Keratinocyte (primary cell): ENCODE results near the gene RIT2. TPM values are rescaled to one million over a fixed set of nuclear protein-coding genes. Genes with fewer than 3 reads are reported as not detected.

Experiments used
- DNase-seq: peaks from one replicate; pipeline ENCODE4 v3.0.0-alpha.2; 2011; ENCODE audit warnings: low read depth, missing footprints, low spot score
- FAIRE-seq: peaks from 2 replicates; lab custom pipeline; 2011; peaks lifted over from hg19 to GRCh38; lab: Jason Lieb, UNC
- H2AFZ ChIP-seq: 2 replicates; pipeline ENCODE4 v1.6.0; 2012; ENCODE audit warnings: low read length, control low read depth, inconsistent platforms; ENCODE audit not compliant: control insufficient read depth
- H3K27ac ChIP-seq: 2 replicates; pipeline ENCODE4 v1.5.1; 2011; ENCODE audit warnings: low read length; ENCODE audit not compliant: control insufficient read depth, insufficient read depth
- H3K27me3 ChIP-seq: 3 replicates; pipeline ENCODE4 v1.6.0; 2011; ENCODE audit warnings: low read length; ENCODE audit not compliant: control insufficient read depth, insufficient read depth; ENCODE audit errors: extremely low read depth
- H3K36me3 ChIP-seq, 2 experiments: 2 replicates in 1 of 2; 3 replicates in 1 of 2; pipeline ENCODE4 v1.5.1; 2011; ENCODE audit warnings: low read length in 2 of 2, mild to moderate bottlenecking in 1 of 2; ENCODE audit not compliant: control insufficient read depth in 2 of 2, insufficient read depth in 2 of 2; ENCODE audit errors: extremely low read depth in 1 of 2
- H3K4me1 ChIP-seq: 3 replicates; pipeline ENCODE4 v1.5.1; 2011; ENCODE audit warnings: low read length; ENCODE audit not compliant: control insufficient read depth, insufficient read depth; ENCODE audit errors: extremely low read depth
- H3K4me2 ChIP-seq: 3 replicates; pipeline ENCODE4 v1.6.0; 2011; ENCODE audit warnings: low read depth, low read length; ENCODE audit not compliant: control insufficient read depth, insufficient read depth; ENCODE audit errors: extremely low read depth
- H3K4me3 ChIP-seq, 3 experiments: fragments of 200-600 bp in 1 of 3; sonication (generic) in 1 of 3; 2 replicates in 2 of 3; 3 replicates in 1 of 3; pipeline ENCODE4 v1.5.1; 2011 to 2016; ENCODE audit warnings: low read length in 3 of 3, mild to moderate bottlenecking in 3 of 3, control low read depth in 2 of 3, inconsistent platforms in 1 of 3, low read depth in 1 of 3, mixed read lengths in 1 of 3, mixed run types in 1 of 3, moderate library complexity in 1 of 3; ENCODE audit not compliant: control insufficient read depth in 2 of 3, insufficient read depth in 2 of 3; ENCODE audit errors: extremely low read depth in 1 of 3
- H3K79me2 ChIP-seq: 2 replicates; pipeline ENCODE4 v1.6.0; 2012; ENCODE audit warnings: low read length; ENCODE audit not compliant: control insufficient read depth, insufficient read depth
- H3K9ac ChIP-seq: 3 replicates; pipeline ENCODE4 v1.6.0; 2011; ENCODE audit warnings: low read length; ENCODE audit not compliant: control insufficient read depth, insufficient read depth; ENCODE audit errors: extremely low read depth
- H3K9me1 ChIP-seq: 3 replicates; pipeline ENCODE4 v1.6.0; 2011; ENCODE audit warnings: low read length; ENCODE audit not compliant: control insufficient read depth, insufficient read depth; ENCODE audit errors: extremely low read depth
- H3K9me3 ChIP-seq: 2 replicates; pipeline ENCODE4 v1.5.1; 2012; ENCODE audit warnings: low read depth, low read length; ENCODE audit not compliant: control insufficient read depth
- H4K20me1 ChIP-seq: 3 replicates; pipeline ENCODE4 v1.6.0; 2011; ENCODE audit warnings: low read length; ENCODE audit not compliant: control insufficient read depth, insufficient read depth; ENCODE audit errors: extremely low read depth
- EZH2 ChIP-seq: IDR thresholded peaks from one replicate; pipeline ENCODE4 v1.6.1; 2012; ENCODE audit warnings: inconsistent platforms, mild to moderate bottlenecking, low read length, moderate library complexity
- dilution Hi-C: fragments of 300-500 bp; cut with MboI; formaldehyde crosslinking; loops from one replicate; pipeline ENCODE4 v1.7.0; 2020; ENCODE audit warnings: low sequenced_read_pairs; ENCODE audit not compliant: extremely low pct_ligation_motif_present
- polyA plus RNA-seq, 5 experiments: library from polyadenylated mRNA; depleted of rRNA in 3 of 5; stranded (reverse) in 3 of 5; stranded (forward) in 1 of 5; unstranded in 1 of 5; fragments of >200 nt; gene quantifications; 1 replicate in 1 of 5; 2 replicates in 3 of 5; 3 replicates in 1 of 5; pipeline versions ENCODE4 v1.2.1 to v1.2.3, GENCODE V29; 2011 to 2012; ENCODE audit warnings: missing spikeins in 2 of 5, low read depth in 1 of 5, low replicate concordance in 1 of 5
- TF ChIP-seq, protein P1 (sequence below), 3 experiments: IDR thresholded peaks in 1 of 3; conservative IDR thresholded peaks in 1 of 3; optimal IDR thresholded peaks in 1 of 3; 2 replicates in 2 of 3; 3 replicates in 1 of 3; pipeline versions ENCODE3 to v1.5.1; 2011; ENCODE audit warnings: low read length in 3 of 3, mild to moderate bottlenecking in 3 of 3, moderate library complexity in 2 of 3, control low read depth in 1 of 3, inconsistent platforms in 1 of 3; ENCODE audit not compliant: insufficient read depth in 2 of 3; ENCODE audit errors: extremely low read depth in 1 of 3

The RIT2 gene
- polyA plus RNA-seq, 1 donor (not counting 4 experiments of a cell fraction or from before 2014, with no cell fraction given): not detected

DNA sequence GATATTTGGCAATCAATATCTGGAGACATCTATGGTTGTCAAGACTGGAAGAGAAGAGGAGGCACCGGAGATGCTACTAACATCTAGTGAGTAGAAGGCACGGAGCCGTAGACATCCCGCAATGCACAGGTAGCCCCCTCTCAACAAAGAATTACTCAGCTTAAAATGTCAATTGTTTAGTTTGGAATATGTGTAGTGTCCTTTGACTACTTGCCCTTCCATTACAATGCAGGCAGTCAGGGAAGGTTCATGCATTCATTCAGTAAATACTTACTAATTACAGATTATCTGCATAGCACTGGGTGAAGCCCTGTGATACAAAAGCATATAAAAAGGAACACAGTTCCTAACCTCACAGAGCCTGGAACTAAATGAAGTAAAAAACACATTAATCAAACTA is 294.0 kb downstream of the RIT2 start:
- no peaks in the 10 kb centered on the region for H3K4me1 ChIP-seq
- H4K20me1 ChIP-seq: no peaks in the 10 kb centered on the region
- H3K9me1 ChIP-seq: no peaks in the 10 kb centered on the region
- DNase-seq: no peak
- TF ChIP-seq, protein P1, sequence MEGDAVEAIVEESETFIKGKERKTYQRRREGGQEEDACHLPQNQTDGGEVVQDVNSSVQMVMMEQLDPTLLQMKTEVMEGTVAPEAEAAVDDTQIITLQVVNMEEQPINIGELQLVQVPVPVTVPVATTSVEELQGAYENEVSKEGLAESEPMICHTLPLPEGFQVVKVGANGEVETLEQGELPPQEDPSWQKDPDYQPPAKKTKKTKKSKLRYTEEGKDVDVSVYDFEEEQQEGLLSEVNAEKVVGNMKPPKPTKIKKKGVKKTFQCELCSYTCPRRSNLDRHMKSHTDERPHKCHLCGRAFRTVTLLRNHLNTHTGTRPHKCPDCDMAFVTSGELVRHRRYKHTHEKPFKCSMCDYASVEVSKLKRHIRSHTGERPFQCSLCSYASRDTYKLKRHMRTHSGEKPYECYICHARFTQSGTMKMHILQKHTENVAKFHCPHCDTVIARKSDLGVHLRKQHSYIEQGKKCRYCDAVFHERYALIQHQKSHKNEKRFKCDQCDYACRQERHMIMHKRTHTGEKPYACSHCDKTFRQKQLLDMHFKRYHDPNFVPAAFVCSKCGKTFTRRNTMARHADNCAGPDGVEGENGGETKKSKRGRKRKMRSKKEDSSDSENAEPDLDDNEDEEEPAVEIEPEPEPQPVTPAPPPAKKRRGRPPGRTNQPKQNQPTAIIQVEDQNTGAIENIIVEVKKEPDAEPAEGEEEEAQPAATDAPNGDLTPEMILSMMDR (optimal IDR thresholded peaks at IDR 0.05 in 1 of 3, IDR thresholded peaks at IDR 0.05 in 1 of 3, conservative IDR thresholded peaks at IDR 0.05 in 1 of 3; ENCODE audit: extremely low read depth in 1 of 3, insufficient read depth in 2 of 3, low read length in 3 of 3): no peak
- H3K36me3 ChIP-seq: no peaks in the 10 kb centered on the region
- no peak overlapping the region for H2AFZ ChIP-seq
- dilution Hi-C loops: no loop called here
- FAIRE-seq: no peak
- no peak overlapping the region for H3K4me2 ChIP-seq
- no peaks in the 10 kb centered on the region for H3K9me3 ChIP-seq
- H3K4me3 ChIP-seq: no peak overlapping the region
- H3K9ac ChIP-seq: no peak overlapping the region
- no peaks in the 10 kb centered on the region for H3K27me3 ChIP-seq
- H3K79me2 ChIP-seq: no peaks in the 10 kb centered on the region
- no peak overlapping the region for H3K27ac ChIP-seq

DNA sequence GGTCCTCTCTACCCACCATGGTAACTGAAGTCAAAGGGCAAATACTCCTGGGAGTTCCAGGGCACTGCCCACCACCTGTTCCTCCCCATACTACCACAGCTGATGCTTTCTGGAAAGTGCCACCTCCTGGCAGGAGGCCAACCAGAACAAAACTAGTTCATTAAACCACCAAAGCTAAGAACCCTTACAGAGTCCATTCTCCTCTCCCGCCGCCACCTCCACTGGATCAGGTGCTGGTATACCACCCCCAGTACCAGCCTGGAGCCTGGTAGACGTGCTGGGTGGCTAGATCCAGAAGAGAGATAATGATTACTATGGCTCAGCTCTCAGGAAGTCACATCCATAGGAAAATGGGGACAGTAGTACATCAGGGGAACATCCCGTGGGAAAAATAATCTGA is 300.9 kb downstream of the RIT2 start:
- Histone ChIP-seq H2AFZ (no peak overlapping the region), H3K9me1 (no peaks in the 10 kb centered on the region), H3K4me2 (no peak overlapping the region), H4K20me1 (no peaks in the 10 kb centered on the region), H3K9me3 (no peaks in the 10 kb centered on the region), H3K27ac (no peak overlapping the region), H3K36me3 (no peaks in the 10 kb centered on the region), H3K4me3 (no peak overlapping the region), H3K9ac (no peak overlapping the region), H3K27me3 (no peaks in the 10 kb centered on the region), H3K4me1 (no peaks in the 10 kb centered on the region), H3K79me2 (no peaks in the 10 kb centered on the region)
- TF ChIP-seq EZH2: no peak
- TF ChIP-seq, protein P1 (optimal IDR thresholded peaks at IDR 0.05 in 1 of 3, IDR thresholded peaks at IDR 0.05 in 1 of 3, conservative IDR thresholded peaks at IDR 0.05 in 1 of 3; ENCODE audit: extremely low read depth in 1 of 3, insufficient read depth in 2 of 3, low read length in 3 of 3): no peak
- no peak for FAIRE-seq
- dilution Hi-C loops: no loop called here
- no peak for DNase-seq
